Upper lobe of right lung (tissue), 1 donor: Measurements from ENCODE around the gene PTBP1. TPM values are rescaled to one million over a fixed set of nuclear protein-coding genes. Genes with fewer than 3 reads are reported as not detected.

ENCODE experiments used
- ATAC-seq: fragments of 200-7000 bp; cut with Tn5 transposase; one replicate; pipeline ENCODE4 v1.9.1; 2020; ENCODE audit warnings: mild to moderate bottlenecking, moderate library complexity
- DNase-seq: peaks from one replicate; pipeline ENCODE4 v3.0.0-alpha.2; 2020
- H3K27ac ChIP-seq: fragments of 200-600 bp; one replicate; pipeline ENCODE4 v1.8.0; 2022
- H3K27me3 ChIP-seq: fragments of 200-600 bp; one replicate; pipeline ENCODE4 v1.8.0; 2022; ENCODE audit warnings: mild to moderate bottlenecking
- H3K36me3 ChIP-seq: fragments of 200-600 bp; one replicate; pipeline ENCODE4 v1.8.0; 2022
- H3K4me1 ChIP-seq: fragments of 200-600 bp; one replicate; pipeline ENCODE4 v1.8.0; 2022
- H3K4me3 ChIP-seq: fragments of 200-600 bp; one replicate; pipeline ENCODE4 v1.8.0; 2022; ENCODE audit warnings: mild to moderate bottlenecking
- H3K9me3 ChIP-seq: fragments of 200-600 bp; one replicate; pipeline ENCODE4 v1.8.0; 2022
- intact Hi-C: fragments of 100-400 bp; cut with DNase I; formaldehyde crosslinking; loops from one replicate; pipeline ENCODE4 v1.11.0; 2022
- total RNA-seq: library from RNA; stranded (reverse); fragmentation: NEBNext Ultra II Directional; extraction: Animal tissue kit (Norgen Biotek cat#: 25700); gene quantifications from one replicate; pipeline ENCODE4 v1.2.1, GENCODE V29; 2021
- TF ChIP-seq, protein P1 (sequence below): fragments of 200-600 bp; IDR thresholded peaks from one replicate; pipeline ENCODE4 v1.8.0; 2022; ENCODE audit warnings: antibody characterized with exemption
- donor health status: DM: no; HTN: yes; CAD: no; lungs with severe emphysema.

PTBP1 gene
- total RNA-seq, 1 donor from 2014 or later, result 245 TPM

DNA sequence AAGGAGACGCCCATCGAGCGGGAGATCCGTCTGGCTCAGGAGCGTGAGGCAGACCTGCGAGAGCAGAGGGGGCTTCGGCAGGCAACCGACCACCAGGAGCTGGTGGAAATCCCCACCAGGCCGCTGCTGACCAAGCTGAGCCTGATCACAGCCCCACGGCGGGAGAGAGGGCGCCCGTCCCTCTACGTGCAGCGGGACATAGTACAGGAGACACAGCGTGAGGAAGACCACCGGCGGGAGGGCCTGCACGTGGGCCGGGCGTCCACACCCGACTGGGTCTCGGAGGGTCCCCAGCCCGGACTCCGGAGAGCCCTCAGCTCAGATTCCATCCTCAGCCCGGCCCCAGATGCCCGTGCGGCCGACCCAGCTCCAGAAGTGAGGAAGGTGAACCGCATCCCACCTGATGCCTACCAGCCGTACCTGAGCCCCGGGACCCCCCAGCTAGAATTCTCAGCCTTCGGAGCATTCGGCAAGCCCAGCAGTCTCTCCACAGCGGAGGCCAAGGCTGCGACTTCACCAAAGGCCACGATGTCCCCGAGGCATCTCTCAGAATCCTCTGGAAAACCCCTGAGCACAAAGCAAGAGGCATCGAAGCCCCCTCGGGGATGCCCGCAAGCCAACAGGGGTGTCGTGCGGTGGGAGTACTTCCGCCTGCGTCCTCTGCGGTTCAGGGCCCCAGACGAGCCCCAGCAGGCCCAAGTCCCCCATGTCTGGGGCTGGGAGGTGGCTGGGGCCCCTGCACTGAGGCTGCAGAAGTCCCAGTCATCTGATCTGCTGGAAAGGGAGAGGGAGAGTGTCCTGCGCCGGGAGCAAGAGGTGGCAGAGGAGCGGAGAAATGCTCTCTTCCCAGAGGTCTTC lies 39.2 kb upstream of the PTBP1 start:
- Histone ChIP-seq H3K27ac (no peak overlapping the region), H3K4me3 (no peak overlapping the region), H3K9me3 (no peaks in the 10 kb centered on the region), H3K27me3 (no peaks in the 10 kb centered on the region), H3K36me3 (no peaks in the 10 kb centered on the region), H3K4me1 (peaks cover 4% of the 10 kb centered on the region)
- TF ChIP-seq, protein P1, sequence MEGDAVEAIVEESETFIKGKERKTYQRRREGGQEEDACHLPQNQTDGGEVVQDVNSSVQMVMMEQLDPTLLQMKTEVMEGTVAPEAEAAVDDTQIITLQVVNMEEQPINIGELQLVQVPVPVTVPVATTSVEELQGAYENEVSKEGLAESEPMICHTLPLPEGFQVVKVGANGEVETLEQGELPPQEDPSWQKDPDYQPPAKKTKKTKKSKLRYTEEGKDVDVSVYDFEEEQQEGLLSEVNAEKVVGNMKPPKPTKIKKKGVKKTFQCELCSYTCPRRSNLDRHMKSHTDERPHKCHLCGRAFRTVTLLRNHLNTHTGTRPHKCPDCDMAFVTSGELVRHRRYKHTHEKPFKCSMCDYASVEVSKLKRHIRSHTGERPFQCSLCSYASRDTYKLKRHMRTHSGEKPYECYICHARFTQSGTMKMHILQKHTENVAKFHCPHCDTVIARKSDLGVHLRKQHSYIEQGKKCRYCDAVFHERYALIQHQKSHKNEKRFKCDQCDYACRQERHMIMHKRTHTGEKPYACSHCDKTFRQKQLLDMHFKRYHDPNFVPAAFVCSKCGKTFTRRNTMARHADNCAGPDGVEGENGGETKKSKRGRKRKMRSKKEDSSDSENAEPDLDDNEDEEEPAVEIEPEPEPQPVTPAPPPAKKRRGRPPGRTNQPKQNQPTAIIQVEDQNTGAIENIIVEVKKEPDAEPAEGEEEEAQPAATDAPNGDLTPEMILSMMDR, result no peak
- no peak for DNase-seq
- no peak for ATAC-seq
- intact Hi-C loops, result no loop called here

DNA sequence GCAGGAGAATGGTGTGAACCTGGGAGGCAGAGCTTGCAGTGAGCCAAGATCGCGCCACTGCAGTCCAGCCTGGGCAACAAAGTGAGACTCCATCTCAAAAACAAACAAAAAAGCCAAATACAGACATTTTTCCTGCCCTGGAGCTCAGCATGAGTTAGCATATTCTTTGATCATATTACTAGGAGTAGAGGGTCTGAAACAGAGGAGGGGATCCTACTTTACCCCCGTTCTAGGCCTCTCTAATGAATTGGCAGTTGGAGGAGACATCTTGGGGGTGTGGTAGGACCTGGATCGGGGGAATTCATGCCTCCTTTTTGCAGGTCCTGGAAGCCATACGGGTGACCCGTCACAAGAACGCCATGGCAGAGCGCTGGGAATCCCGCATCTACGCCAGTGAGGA lies 34.1 kb upstream of the PTBP1 start:
- Histone ChIP-seq H3K27me3 (no peaks in the 10 kb centered on the region), H3K4me1 (no peaks in the 10 kb centered on the region), H3K27ac (no peak overlapping the region), H3K4me3 (no peak overlapping the region), H3K9me3 (no peaks in the 10 kb centered on the region), H3K36me3 (no peaks in the 10 kb centered on the region)
- TF ChIP-seq, protein P1, result no peak
- no peak for DNase-seq
- ATAC-seq, result no peak
- intact Hi-C loops, result loop anchor here (10.0 kb wide), 2 partner anchors 92 to 222 kb away; partner anchors contain the start of genes CFD, ELANE and WDR18

DNA sequence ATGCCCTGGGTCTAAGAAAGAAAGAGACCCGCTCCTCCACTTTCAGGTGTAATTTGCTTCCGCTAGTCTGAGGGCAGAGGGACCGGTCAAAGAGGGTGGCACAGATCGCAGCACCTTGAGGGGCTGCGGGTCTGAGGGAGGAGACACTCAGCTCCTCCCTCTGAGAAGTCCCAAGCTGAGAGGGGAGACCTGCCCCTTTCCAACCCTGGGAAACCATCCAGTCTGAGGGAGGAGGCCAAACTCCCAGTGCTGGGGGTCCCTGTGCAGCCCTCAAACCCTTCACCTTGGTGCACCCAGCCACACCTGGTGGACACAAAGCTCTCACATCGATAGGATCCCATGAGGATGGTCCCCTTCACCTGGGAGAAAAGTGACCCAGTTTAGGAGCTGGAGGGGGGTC lies 33.4 kb upstream of the PTBP1 start:
- Histone ChIP-seq H3K4me3 (no peak overlapping the region), H3K27me3 (no peaks in the 10 kb centered on the region), H3K9me3 (no peaks in the 10 kb centered on the region), H3K27ac (no peak overlapping the region), H3K36me3 (no peaks in the 10 kb centered on the region), H3K4me1 (no peaks in the 10 kb centered on the region)
- TF ChIP-seq, protein P1, result no peak
- ATAC-seq (no peak), DNase-seq (no peak)
- intact Hi-C loops, result loop anchor here (10.0 kb wide), 2 partner anchors 91 to 221 kb away; partner anchors contain the start of genes CFD, ELANE and WDR18

DNA sequence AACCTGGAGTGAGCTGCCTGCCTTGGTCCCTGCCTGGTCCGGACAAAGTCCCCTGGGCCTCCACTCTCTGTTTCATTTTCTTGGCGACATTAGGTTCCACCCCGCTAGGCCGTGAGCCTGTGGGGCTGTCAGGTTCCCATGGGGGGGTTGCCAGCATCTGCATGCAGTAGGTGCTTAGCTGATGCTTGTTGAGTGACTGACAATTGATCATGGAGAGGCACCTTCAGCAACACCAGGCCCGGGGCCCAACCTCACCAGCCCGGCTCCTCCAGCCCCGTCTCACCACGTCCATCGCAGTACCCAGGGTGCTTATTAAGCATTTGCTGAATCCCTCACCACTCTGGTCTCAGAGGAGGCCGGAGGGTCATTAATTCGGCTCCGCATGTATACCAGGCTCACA lies 33.0 kb upstream of the PTBP1 start:
- H3K36me3 ChIP-seq, result no peaks in the 10 kb centered on the region
- TF ChIP-seq, protein P1, result no peak
- ATAC-seq (no peak), DNase-seq (no peak)
- H3K4me3 ChIP-seq, result no peak overlapping the region
- intact Hi-C loops, result loop anchor here (10.0 kb wide), 2 partner anchors 90 to 220 kb away; partner anchors contain the start of genes CFD, ELANE and WDR18
- no peak overlapping the region for H3K27ac ChIP-seq
- H3K9me3 ChIP-seq, result no peaks in the 10 kb centered on the region
- no peaks in the 10 kb centered on the region for H3K4me1 ChIP-seq
- no peaks in the 10 kb centered on the region for H3K27me3 ChIP-seq

DNA sequence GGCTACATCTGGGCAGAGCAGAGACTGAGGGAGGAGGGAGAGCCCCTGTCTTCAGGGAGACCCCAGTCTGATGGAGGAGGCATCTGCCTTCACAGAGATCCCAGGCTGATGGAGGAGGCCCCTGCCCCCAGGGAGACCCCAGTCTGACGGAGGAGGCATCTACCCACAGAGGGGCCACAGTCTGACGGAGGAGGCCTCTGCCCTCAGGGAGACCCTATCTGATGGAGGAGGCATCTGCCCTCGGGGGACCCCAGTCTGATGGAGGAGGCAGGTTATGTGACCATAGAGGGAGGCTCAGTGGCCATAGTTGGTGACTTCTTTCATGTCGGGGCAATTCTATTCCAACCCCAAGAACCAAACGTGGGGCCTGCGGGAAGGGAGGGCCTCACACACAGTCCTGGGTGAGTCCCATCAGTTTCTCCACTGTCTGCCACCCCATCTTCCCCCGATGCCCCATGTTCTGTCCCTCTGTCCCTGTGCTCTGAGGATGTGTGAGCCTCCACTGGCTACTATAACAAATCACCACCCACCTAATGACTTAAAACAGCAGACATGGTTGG lies 32.0 kb upstream of the PTBP1 start:
- Histone ChIP-seq H3K27me3 (no peaks in the 10 kb centered on the region), H3K9me3 (no peaks in the 10 kb centered on the region), H3K4me1 (no peaks in the 10 kb centered on the region), H3K27ac (no peak overlapping the region), H3K4me3 (no peak overlapping the region), H3K36me3 (no peaks in the 10 kb centered on the region)
- intact Hi-C loops, result loop anchor here (10.0 kb wide), 2 partner anchors 90 to 220 kb away; partner anchors contain the start of genes CFD, ELANE and WDR18
- TF ChIP-seq, protein P1, result no peak
- DNase-seq (no peak), ATAC-seq (no peak)
